ENCODE measurements around the gene GSTO1.

The GSTO1 gene

GRCh38 chr10:104307576-104308438 lies 53.1 kb downstream of the GSTO1 start:
- no peak for DNase-seq

GRCh38 chr10:104308439-104308903 lies 53.8 kb downstream of the GSTO1 start:
- DNase-seq: no peak

GRCh38 chr10:104309980-104310978 lies 55.6 kb downstream of the GSTO1 start:
- no peak for DNase-seq

DNA sequence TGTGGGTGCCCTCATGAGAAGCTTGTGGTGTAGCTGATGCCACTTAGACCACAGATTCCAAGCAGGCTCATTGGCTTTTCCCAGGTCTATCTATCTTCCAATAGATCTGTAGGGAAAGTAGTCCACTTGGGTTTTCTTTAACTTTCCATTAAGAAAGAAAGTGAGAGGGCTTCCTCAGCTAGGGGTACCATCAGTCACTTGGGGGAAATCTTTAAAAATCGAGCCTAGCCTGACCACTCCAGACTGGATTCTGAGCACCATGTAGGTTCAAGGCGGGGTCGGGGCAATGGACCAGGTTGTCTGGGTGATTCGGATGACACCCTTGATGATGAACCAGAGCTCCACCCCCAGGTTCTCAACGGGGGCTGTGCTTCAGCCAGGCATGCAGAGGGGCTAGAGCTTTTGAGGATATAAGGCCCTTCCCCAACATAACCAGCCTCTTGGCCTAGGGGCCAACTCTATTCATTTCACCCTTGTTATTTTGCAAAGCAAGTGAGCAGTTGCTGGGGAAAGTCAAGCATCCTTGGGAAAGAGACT lies 56.6 kb downstream of the GSTO1 start:
- DNase-seq: no peak

GRCh38 chr10:104314591-104315485 lies 60.1 kb downstream of the GSTO1 start:
- no peak for DNase-seq

DNA sequence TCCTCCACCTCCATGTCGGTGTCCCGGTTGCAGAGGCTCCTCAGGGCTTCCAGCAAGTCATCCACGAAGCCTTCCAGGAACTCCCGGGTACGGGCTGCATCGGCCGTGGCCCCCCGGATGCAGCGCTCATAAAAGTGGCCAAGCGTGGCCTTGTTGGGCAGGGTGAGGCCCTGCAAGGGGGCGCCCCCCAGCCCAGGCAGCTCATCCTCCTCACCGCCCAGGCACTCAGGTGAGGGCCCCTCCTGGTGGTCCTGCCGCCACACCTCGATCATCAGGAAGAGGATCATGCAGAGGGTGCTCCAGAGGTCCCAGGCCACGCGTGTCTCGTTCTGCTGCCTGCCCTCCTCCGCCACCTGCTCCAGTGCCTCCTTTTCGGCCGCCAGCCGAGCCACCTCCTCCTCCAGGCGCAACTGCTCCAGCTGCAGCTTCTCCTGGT lies 60.8 kb downstream of the GSTO1 start:
- DNase-seq: no peak

DNA sequence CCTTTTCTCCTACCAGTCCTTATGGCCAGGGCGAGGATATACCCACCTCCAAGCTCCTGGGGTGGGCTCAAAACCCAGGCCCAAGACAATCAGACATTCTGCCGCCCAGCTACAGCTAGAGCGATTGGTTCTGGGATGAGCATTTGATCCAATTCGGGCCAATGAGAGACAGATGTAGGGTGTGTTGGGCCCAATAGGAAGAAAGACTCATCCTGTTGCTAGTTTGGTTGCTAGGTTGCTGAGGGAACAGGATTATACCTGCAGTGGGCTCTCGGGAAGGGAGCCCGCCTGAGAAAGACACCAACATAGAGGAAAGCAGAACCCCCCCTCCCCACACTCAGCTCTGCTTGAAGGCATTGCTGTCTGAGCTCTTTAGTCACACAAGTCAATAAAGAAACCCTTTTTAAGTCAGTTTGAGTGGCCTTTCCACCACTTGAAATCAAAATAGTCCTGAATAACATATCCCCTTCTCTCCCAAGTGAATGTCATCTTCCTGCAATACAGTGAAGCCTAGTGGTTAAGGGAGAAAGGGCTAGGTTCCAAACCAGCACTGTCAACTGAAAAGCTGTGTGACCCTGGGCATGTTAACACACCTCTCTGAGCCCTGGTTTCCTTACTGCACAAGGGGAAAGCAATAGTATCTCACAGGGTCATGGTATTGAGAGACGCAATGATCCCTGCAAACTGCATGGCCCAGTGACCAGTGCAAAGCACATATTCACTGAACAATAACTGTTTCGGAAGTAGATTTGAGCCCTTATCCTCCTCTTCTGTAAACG lies 61.8 kb downstream of the GSTO1 start:
- no peak for DNase-seq
